GM19452 (cell line): ENCODE results near the gene MTFP1.
"Not testable (repeated sequence)": the region's sequence is repeated elsewhere in the genome, so short reads cannot be mapped to it uniquely, and the experiment has no call there.

ENCODE experiments used
- ATAC-seq: cut with Tn5 transposase; IDR thresholded peaks from one replicate; pipeline ENCODE4 v1.9.1; 2021; ENCODE audit not compliant: unreplicated experiment

Gene MTFP1

GRCh38 chr22:30425327-30425615, 297 bp upstream of the MTFP1 start:
- no peak for ATAC-seq

GRCh38 chr22:30426388-30427353, 1.1 kb downstream of the MTFP1 start:
- no peak for ATAC-seq

- no peak for ATAC-seq
Measured at GRCh38 chr22:30427871-30428270, 2.3 kb downstream of the MTFP1 start.

GRCh38 chr22:30429887-30430286, 4.3 kb downstream of the MTFP1 start:
- no peak for ATAC-seq

- no peak for ATAC-seq
Measured at GRCh38 chr22:30430933-30431332, 5.4 kb downstream of the MTFP1 start.

- no peak for ATAC-seq
Measured at GRCh38 chr22:30432096-30432495, 6.5 kb downstream of the MTFP1 start.

- ATAC-seq = no peak
Measured at GRCh38 chr22:30432520-30432919, 7.0 kb downstream of the MTFP1 start.

GRCh38 chr22:30433227-30433626, 7.7 kb downstream of the MTFP1 start:
- no peak for ATAC-seq

- no peak for ATAC-seq
Measured at GRCh38 chr22:30433773-30434172, 8.2 kb downstream of the MTFP1 start.

GRCh38 chr22:30434843-30435242, 9.3 kb downstream of the MTFP1 start:
- no peak for ATAC-seq

- no peak for ATAC-seq
Measured at GRCh38 chr22:30435674-30436126, 10.1 kb downstream of the MTFP1 start.

- ATAC-seq = no peak
Measured at GRCh38 chr22:30436196-30436595, 10.6 kb downstream of the MTFP1 start.

GRCh38 chr22:30438559-30438958, 13.0 kb downstream of the MTFP1 start:
- ATAC-seq = no peak

- ATAC-seq = no peak
Measured at GRCh38 chr22:30439226-30439625, 13.7 kb downstream of the MTFP1 start.

- ATAC-seq = no peak
Measured at GRCh38 chr22:30439836-30440235, 14.3 kb downstream of the MTFP1 start.

- ATAC-seq = no peak
Measured at GRCh38 chr22:30441088-30441487, 15.5 kb downstream of the MTFP1 start.

GRCh38 chr22:30444632-30445437, 19.3 kb downstream of the MTFP1 start:
- ATAC-seq = no peak

GRCh38 chr22:30445438-30446145, 20.0 kb downstream of the MTFP1 start:
- no peak for ATAC-seq

- no peak for ATAC-seq
Measured at GRCh38 chr22:30447656-30448055, 22.1 kb downstream of the MTFP1 start.

- not testable (repeated sequence) for ATAC-seq
Measured at GRCh38 chr22:30451488-30451887, 25.9 kb downstream of the MTFP1 start.

GRCh38 chr22:30452861-30453260, 27.3 kb downstream of the MTFP1 start:
- no peak for ATAC-seq
